Measurements from ENCODE around the gene LARP1B. TPM values are rescaled to one million over a fixed set of nuclear protein-coding genes. Genes with fewer than 3 reads are reported as not detected.
"Not testable (repeated sequence)": the region's sequence is repeated elsewhere in the genome, so short reads cannot be mapped to it uniquely, and the experiment has no call there.

LARP1B gene
- polyA plus RNA-seq, 1 donor = 25.8 TPM

- no peak for DNase-seq
Observed at GRCh38 chr4:128134925-128135324, 73.8 kb downstream of the LARP1B start.

DNA sequence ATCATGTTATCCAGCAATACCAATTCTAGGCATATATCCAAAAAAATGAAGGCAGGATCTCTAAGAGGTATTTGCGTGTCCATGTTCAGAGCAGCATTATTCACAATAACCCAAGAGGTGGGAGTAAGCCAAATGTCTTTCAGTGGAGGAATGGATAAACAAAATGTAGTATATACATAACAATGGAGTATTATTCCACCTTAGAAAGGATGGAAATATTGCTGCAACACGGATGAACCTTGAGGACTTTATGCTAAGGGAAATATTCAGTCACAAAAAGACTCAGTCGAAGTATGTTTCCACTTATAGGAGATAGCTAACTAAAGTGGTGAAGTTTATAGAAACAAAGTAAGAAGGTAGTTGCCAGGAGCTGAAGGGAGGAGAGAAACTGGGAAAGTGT lies 74.3 kb downstream of the LARP1B start:
- DNase-seq = no peak

DNA sequence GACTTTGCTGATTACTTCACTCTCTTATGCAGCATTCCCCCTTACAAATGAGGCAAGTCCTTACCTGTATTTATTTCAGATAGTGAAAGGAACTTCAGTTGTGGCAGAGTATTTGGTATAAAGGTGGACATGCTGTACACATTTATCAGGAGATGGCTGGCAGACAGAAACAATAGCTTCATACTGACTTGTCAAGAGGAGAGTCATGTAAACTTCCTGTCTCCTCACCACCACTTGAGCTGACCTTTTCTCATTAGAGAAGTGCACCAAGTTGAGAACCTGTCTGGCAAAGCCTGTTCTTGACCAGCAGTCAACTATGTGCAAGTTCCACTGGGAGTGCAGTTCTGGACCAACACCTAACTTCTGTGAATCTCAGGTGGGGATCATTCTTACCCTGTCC lies 80.8 kb downstream of the LARP1B start:
- DNase-seq = no peak

DNA sequence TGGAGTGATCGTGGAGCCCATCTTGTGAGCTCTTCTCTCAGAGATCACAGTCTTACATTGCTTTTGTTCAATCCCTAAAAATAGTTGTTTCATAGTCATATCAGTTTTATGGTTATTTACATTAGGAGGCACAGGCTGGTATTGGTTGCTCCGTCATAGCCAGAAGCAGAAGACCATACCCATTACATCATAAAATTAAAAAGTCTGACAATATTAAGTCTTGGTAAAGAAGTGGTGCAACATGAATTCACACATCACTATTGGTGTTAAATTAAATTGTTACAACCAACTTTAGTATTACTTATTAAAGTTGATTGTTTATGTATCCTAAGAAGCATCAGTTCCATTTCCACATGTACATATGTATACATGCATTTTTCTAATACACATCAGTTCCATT lies 84.6 kb downstream of the LARP1B start:
- DNase-seq = no peak

DNA sequence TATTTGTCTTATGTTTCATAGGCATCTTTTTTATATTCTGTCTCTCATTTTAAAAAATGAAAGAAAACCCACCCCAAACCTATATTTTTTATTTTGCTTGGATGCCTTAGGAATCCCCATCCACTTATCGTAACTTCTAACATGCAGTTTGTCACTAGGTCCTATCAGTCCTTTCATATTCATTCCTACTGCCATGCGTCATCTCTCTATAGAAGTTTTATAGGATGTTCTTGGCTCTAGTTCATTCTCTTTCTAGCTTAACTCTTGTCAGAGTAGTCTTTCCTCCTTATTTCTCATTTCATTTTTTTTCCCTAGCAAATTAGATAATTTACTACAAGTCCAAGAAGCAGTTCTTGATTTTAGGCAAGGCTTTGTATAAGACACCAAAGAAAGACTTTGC lies 92.7 kb downstream of the LARP1B start:
- DNase-seq = peak; percentile 4

- DNase-seq = no peak
Observed at GRCh38 chr4:128155231-128155855, 94.2 kb downstream of the LARP1B start.

DNA sequence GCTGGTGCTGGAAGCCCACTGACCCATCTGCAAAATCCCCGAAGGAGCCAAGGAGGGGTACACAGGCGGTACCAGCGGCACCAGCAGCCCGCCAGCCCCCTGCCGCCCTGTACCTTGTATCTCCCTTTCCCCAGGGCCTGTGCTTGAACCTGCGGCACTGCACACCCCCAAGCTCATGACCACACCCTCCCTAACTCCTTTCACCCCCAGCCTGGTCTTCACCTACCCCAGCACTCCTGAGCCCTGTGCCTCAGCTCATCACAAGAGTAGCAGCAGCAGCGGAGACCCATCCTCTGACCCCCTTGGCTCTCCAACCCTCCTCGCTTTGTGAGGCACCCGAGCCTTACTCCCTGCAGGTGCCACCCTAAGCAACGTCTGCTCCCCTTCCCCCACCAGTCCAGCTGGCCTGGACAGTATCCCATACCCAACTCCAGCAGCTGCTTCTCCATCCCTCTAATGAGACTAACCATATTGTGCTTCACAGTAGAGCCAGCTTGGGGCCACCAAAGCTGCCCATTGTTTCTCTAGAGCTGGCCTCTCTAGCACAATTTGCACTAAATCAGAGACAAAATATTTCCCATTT lies 94.9 kb downstream of the LARP1B start:
- no peak for DNase-seq

GRCh38 chr4:128156472-128156871 lies 95.4 kb downstream of the LARP1B start:
- DNase-seq = not testable (repeated sequence)

GRCh38 chr4:128158894-128159293 lies 97.8 kb downstream of the LARP1B start:
- DNase-seq = no peak

- no peak for DNase-seq
Observed at GRCh38 chr4:128159967-128160366, 98.9 kb downstream of the LARP1B start.

- DNase-seq = no peak
Observed at GRCh38 chr4:128161138-128161537, 100.0 kb downstream of the LARP1B start.

DNA sequence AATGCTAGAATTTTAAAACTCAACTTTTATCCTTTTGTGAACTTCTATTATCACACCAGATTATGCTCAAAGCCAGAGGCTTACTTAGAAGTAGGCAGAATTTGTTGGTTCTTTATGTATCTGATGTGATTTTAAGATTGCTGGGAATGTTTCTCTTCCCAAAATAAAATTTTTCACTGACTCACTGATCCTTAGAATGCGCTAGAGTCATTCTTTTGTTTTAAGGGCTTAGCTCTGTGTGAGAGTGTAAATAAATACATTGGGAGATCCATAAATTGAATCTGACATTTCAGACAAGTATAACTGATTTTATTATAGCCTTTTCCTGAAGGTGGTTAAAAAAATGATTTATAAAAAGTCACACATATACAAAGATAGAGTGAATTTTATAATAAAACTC lies 101.3 kb downstream of the LARP1B start:
- no peak for DNase-seq

DNA sequence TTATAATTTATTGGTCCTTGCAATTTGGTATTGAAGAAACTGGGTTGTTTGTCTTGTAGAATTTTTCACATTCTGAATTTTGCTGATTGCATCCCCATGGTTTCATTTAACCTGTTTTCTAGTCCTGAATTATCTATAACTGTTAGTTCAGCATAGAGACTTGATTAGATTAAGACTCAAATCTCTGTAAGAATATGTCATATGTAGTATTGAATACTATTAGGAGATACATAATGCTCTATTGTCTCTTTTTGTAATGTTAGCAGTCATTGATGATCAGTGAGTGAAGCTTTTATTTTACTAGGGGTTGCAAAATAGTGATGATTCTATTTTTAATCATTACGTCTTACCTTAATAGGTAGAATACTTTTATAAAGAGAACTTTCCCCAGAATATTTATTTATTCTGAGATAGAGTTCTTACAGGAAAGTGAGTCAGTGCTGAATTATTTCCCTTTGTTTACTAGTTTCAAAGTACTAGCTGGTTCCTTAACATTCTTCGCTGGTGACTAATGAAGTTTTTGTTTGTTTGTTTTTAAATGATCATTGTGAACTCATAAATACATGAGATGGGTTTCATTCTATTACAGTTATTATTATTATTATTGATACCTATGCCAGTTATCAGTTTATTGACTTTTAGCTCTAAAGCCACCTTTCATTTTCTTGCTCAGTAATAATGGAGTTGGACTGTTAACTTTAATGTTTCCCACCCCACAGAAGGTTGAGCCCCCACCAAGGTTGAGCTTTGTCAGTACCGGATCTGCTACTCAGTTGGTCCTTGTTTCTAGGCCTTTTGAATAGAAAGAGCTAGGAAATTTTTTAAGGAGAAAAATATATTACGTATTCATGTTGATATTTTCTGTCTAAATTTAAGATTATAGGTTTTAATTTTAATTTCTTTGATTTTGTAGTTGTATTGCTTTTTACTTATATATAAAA lies 102.3 kb downstream of the LARP1B start:
- DNase-seq = no peak

GRCh38 chr4:128166982-128167381 lies 105.9 kb downstream of the LARP1B start:
- DNase-seq = no peak

DNA sequence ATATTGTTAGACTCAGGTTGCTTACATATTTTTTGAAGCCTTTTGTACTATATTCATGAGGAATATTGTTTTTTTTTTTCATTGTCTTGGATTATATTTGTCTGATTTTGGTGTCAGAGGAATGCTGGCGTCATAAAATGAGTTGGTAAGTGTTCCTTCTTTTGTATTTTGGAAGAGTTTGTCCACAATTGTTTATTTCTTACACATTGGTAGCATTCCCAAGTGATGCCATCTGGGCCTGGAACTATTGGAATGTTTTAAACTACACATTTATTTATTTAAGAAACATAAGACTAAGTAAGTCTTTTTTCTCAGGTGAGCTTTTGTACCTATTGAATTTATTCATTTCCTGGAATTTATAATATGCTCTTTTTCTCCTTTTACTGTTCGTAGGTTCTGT lies 107.6 kb downstream of the LARP1B start:
- DNase-seq = no peak

DNA sequence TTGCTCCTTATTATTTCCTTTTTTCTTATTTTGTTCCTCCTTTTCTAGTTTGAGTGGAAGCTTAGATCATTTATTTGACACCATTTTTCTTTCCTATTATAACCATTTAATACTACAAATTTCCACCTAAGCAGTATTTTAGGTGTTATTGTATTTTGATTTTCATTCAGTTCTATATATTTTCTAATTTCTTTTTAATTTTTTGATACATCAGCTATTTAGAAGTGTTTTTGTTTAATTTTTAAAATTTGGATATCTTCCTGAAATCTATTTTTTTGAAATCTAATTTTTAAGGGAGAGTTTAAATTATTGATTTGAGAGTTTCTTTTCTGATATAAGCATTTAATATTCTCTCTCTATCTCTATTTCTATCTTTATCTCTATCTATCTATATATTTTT lies 108.1 kb downstream of the LARP1B start:
- no peak for DNase-seq

GRCh38 chr4:128176643-128177042 lies 115.5 kb downstream of the LARP1B start:
- no peak for DNase-seq

- no peak for DNase-seq
Observed at GRCh38 chr4:128177498-128177897, 116.4 kb downstream of the LARP1B start.

GRCh38 chr4:128186623-128187022 lies 125.5 kb downstream of the LARP1B start:
- no peak for DNase-seq

DNA sequence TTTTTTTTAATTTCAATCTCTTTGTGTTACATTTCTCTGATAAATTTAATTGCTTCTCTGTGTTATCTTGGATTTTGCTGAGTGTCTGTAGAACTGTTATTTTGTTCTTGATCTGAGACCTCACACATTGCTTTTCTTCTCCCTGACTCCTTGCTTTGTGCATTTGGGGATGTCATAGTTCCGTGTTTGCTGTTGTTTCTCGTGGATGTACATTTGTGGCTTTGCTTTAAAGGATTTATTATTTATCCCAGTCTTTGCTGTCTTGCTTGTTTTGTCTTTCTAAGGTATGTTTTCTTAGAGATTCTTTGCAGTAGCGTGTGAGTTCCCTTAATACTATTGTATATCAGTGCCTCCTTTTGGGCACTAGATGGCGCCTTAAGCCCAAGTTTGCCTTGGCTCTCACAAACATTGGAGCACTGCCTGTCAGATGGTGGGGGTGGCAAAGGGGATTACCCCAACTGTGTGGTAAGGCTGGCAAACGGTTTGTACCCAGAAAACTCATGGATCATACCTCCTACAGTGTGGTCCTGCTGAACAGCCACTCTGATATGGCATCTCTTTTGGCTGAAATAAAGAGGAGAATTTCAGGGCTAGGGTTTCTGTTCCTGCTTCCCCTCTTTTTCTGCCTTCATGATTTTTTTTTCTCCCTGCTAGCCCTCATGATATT lies 130.1 kb downstream of the LARP1B start:
- DNase-seq = peak; percentile 53

DNA sequence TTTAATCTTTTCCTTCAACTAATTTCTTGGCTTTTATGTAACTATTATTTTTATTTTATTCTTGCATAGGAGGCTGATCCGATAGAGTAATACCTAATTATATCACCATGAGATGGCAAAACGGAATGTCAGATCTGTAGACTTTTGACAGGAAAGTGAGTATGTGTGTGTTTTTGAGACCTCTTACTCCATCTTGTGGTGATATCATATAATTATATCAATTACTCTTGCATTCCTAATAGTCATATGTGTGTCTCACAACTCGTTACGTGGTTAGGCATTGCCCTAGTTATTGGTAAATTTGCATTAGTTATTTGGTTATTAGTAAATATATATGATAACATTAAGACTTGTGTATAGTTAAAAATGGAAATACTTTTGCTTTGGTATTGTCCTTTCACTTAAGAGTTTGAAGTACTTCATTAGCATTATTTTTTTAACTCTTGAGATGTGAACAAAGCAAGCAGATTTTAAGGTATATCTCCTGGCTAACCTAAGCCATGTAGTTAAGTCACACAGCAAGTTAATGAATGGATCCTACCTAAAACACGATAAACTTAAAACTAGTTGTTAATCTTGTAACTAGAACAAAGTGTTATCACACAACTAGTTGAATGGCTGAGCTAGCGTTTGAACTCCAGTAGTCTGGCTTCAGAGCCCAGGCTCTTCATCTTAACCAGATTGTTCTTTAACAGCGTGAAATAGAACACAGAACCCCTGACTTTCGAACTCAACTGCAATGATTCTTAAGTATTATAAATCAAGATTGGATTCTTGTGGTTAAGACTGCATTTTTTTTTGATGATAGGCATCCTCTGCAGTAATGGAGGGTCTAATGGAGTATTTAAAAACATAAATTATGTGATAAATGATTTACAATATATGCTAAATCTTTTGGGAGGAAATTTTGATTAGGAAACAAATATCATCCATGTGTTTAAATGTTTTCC lies 159.4 kb downstream of the LARP1B start:
- DNase-seq = no peak

Data from left kidney (tissue), 2 donors.